Non-pigmented ciliary epithelial cell (primary cell): ENCODE measurements around the gene CCR5.

Experiments used
- DNase-seq: peaks from one replicate; pipeline ENCODE4 v3.0.0-alpha.2; 2010; ENCODE audit warnings: low read depth

The CCR5 gene

GRCh38 chr3:46408853-46409252 is 38.1 kb downstream of the CCR5 start:
- DNase-seq: no peak

- no peak for DNase-seq
Observed at GRCh38 chr3:46409739-46410489, 39.2 kb downstream of the CCR5 start.

- no peak for DNase-seq
Observed at GRCh38 chr3:46410669-46411068, 39.9 kb downstream of the CCR5 start.

- no peak for DNase-seq
Observed at GRCh38 chr3:46411271-46411670, 40.5 kb downstream of the CCR5 start.

GRCh38 chr3:46412786-46413298 is 42.1 kb downstream of the CCR5 start:
- no peak for DNase-seq

GRCh38 chr3:46413951-46414350 is 43.2 kb downstream of the CCR5 start:
- DNase-seq: no peak

GRCh38 chr3:46414739-46415138 is 44.0 kb downstream of the CCR5 start:
- DNase-seq: no peak

GRCh38 chr3:46416125-46416810 is 45.5 kb downstream of the CCR5 start:
- DNase-seq: no peak

GRCh38 chr3:46416811-46417510 is 46.2 kb downstream of the CCR5 start:
- DNase-seq: no peak

- no peak for DNase-seq
Observed at GRCh38 chr3:46417841-46418611, 47.3 kb downstream of the CCR5 start.

- no peak for DNase-seq
Observed at GRCh38 chr3:46419816-46420215, 49.1 kb downstream of the CCR5 start.

- DNase-seq: no peak
Observed at GRCh38 chr3:46420931-46421330, 50.2 kb downstream of the CCR5 start.

GRCh38 chr3:46422617-46423016 is 51.9 kb downstream of the CCR5 start:
- DNase-seq: no peak

GRCh38 chr3:46423588-46423987 is 52.8 kb downstream of the CCR5 start:
- DNase-seq: no peak
